HG02973 (cell line): ENCODE results near the gene PCNX2.

Experiments
- ATAC-seq: cut with Tn5 transposase; IDR thresholded peaks from one replicate; pipeline ENCODE4 v1.9.1; 2021; ENCODE audit warnings: moderate library complexity; ENCODE audit not compliant: unreplicated experiment

The PCNX2 gene

GRCh38 chr1:233315718-233316301, 20.3 kb upstream of the PCNX2 start:
- ATAC-seq = no peak

GRCh38 chr1:233313434-233314155, 18.1 kb upstream of the PCNX2 start:
- no peak for ATAC-seq

GRCh38 chr1:233304489-233305102, 9.1 kb upstream of the PCNX2 start:
- ATAC-seq = no peak

- ATAC-seq = no peak
Measured at GRCh38 chr1:233300326-233300725, 4.8 kb upstream of the PCNX2 start.

- no peak for ATAC-seq
Measured at GRCh38 chr1:233299450-233299849, 3.9 kb upstream of the PCNX2 start.

- ATAC-seq = no peak
Measured at GRCh38 chr1:233295975-233296322, 424 bp upstream of the PCNX2 start.

- peak; percentile 40 for ATAC-seq
Measured at GRCh38 chr1:233294913-233295236, 650 bp downstream of the PCNX2 start.

- no peak for ATAC-seq
Measured at GRCh38 chr1:233293556-233294446, 1.7 kb downstream of the PCNX2 start.

GRCh38 chr1:233290396-233291034, 5.0 kb downstream of the PCNX2 start:
- no peak for ATAC-seq

- no peak for ATAC-seq
Measured at GRCh38 chr1:233289676-233290075, 5.8 kb downstream of the PCNX2 start.

GRCh38 chr1:233282582-233282886, 13.0 kb downstream of the PCNX2 start:
- ATAC-seq = no peak

GRCh38 chr1:233281711-233282581, 13.6 kb downstream of the PCNX2 start:
- peak; percentile 80 for ATAC-seq

GRCh38 chr1:233279971-233280370, 15.6 kb downstream of the PCNX2 start:
- no peak for ATAC-seq

- no peak for ATAC-seq
Measured at GRCh38 chr1:233278631-233279030, 16.9 kb downstream of the PCNX2 start.

GRCh38 chr1:233277637-233278606, 17.6 kb downstream of the PCNX2 start:
- no peak for ATAC-seq

- ATAC-seq = no peak
Measured at GRCh38 chr1:233269656-233270055, 25.9 kb downstream of the PCNX2 start.

GRCh38 chr1:233268389-233269022, 27.0 kb downstream of the PCNX2 start:
- ATAC-seq = no peak

GRCh38 chr1:233261695-233262094, 33.8 kb downstream of the PCNX2 start:
- peak; percentile 5 for ATAC-seq

GRCh38 chr1:233261206-233261605, 34.3 kb downstream of the PCNX2 start:
- ATAC-seq = peak; percentile 99
